ENCODE measurements around the gene ZNF385B. TPM values are rescaled to one million over a fixed set of nuclear protein-coding genes. Genes with fewer than 3 reads are reported as not detected.

The ZNF385B gene
- total RNA-seq, 1 donor, result 1.1 TPM

DNA sequence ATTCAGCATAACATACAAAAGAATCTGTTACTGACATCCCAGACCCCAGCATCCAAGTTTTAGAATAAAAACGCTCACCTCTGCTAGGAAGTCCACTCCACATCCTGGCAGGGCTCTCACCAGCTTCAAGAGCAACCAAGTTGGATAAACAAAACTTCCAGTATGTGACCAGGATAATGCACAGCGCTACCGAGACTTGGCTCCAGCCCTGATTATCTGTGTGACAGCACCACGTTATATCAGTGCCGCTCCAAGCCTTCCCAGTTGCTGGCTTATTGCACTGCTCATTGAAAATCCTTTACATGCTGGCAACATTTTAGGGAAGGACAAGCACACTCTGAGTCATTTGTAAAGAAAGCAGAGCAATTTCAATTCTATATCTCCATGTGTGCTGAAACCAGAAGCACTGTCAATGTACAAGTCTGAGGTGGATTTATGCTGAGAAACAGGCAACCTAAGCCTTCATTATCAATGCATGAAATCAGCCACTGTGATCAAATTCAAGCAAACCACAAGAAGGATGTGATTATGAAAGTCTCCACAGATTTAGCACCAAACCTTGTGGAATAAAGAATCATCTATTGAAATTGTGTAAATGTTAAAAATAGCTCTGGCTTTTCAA is 115.7 kb downstream of the ZNF385B start:
- Histone ChIP-seq H3K27ac (ENCODE audit: low read depth, low read length) (no peak overlapping the region), H3K4me3 (ENCODE audit: insufficient read depth, low read length) (peak overlapping the region; percentile 19), H3K4me1 (ENCODE audit: insufficient read depth, low read length) (peaks cover 8% of the 10 kb centered on the region), H2AFZ (ENCODE audit: low read length) (peak overlapping the region; percentile 53), H3K36me3 (ENCODE audit: insufficient read depth, low read length) (no peaks in the 10 kb centered on the region), H3K9me3 (ENCODE audit: low read depth, low read length) (no peaks in the 10 kb centered on the region), H3K27me3 (ENCODE audit: insufficient read depth, low read length) (no peaks in the 10 kb centered on the region), H3K79me2 (ENCODE audit: insufficient read depth, low read length) (no peaks in the 10 kb centered on the region), H3K4me2 (ENCODE audit: insufficient read depth, low read length) (peak overlapping the region; percentile 25), H4K20me1 (ENCODE audit: insufficient read depth, low read length) (no peaks in the 10 kb centered on the region)
- TF ChIP-seq, protein P1, sequence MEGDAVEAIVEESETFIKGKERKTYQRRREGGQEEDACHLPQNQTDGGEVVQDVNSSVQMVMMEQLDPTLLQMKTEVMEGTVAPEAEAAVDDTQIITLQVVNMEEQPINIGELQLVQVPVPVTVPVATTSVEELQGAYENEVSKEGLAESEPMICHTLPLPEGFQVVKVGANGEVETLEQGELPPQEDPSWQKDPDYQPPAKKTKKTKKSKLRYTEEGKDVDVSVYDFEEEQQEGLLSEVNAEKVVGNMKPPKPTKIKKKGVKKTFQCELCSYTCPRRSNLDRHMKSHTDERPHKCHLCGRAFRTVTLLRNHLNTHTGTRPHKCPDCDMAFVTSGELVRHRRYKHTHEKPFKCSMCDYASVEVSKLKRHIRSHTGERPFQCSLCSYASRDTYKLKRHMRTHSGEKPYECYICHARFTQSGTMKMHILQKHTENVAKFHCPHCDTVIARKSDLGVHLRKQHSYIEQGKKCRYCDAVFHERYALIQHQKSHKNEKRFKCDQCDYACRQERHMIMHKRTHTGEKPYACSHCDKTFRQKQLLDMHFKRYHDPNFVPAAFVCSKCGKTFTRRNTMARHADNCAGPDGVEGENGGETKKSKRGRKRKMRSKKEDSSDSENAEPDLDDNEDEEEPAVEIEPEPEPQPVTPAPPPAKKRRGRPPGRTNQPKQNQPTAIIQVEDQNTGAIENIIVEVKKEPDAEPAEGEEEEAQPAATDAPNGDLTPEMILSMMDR (IDR thresholded peaks at IDR 0.05; ENCODE audit: extremely low read depth, low read depth, low read length), result no peak
- DNase-seq (ENCODE audit: insufficient read length, low spot score, missing footprints), result no peak

DNA sequence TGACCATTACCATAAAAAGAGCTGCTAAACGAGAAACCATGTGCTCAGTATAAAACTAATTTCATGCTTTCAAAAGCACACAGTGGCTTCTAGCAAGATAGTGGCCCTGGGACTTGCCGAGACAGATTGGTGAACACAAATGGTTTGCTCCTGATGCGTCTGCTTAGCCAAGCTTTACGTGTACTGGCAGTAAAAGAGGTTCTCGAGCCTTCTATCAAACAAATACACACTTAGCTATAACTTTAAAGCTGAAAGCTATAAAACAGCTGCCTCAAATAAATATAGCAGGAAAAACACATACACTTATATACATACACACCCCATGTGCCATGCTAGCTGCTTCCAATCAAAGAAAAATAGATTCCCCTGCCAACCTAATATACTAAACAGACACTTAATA is 117.0 kb downstream of the ZNF385B start:
- no peaks in the 10 kb centered on the region for H3K79me2 ChIP-seq (ENCODE audit: insufficient read depth, low read length)
- H3K4me1 ChIP-seq (ENCODE audit: insufficient read depth, low read length), result peaks cover 7% of the 10 kb centered on the region
- no peak overlapping the region for H3K4me3 ChIP-seq (ENCODE audit: insufficient read depth, low read length)
- H4K20me1 ChIP-seq (ENCODE audit: insufficient read depth, low read length), result no peaks in the 10 kb centered on the region
- no peaks in the 10 kb centered on the region for H3K36me3 ChIP-seq (ENCODE audit: insufficient read depth, low read length)
- no peaks in the 10 kb centered on the region for H3K27me3 ChIP-seq (ENCODE audit: insufficient read depth, low read length)
- H3K4me2 ChIP-seq (ENCODE audit: insufficient read depth, low read length), result no peak overlapping the region
- DNase-seq (ENCODE audit: insufficient read length, low spot score, missing footprints), result no peak
- TF ChIP-seq, protein P1 (IDR thresholded peaks at IDR 0.05; ENCODE audit: extremely low read depth, low read depth, low read length), result no peak
- H3K27ac ChIP-seq (ENCODE audit: low read depth, low read length), result no peak overlapping the region
- H2AFZ ChIP-seq (ENCODE audit: low read length), result no peak overlapping the region
- no peaks in the 10 kb centered on the region for H3K9me3 ChIP-seq (ENCODE audit: low read depth, low read length)

DNA sequence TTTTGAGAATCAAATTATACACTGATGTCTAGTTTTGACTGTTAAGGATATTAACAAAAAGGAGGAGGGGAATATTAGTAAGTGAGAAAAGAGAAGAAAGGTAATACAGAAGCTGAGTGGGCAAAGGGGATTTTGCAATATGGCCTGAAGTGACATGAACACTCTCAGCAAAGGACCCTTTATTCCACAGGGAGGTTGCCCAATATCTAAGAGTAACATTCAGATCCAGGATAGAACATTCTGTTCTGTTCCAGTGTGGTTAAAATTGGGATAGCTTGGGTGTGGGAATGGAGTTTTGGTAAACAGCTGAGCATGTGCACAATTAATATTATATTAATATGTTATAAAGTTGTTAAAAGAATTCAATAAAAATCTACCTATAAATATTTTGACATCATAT is 120.1 kb downstream of the ZNF385B start:
- peaks cover 4% of the 10 kb centered on the region for H3K4me1 ChIP-seq (ENCODE audit: insufficient read depth, low read length)
- no peak for DNase-seq (ENCODE audit: insufficient read length, low spot score, missing footprints)
- TF ChIP-seq, protein P1 (IDR thresholded peaks at IDR 0.05; ENCODE audit: extremely low read depth, low read depth, low read length), result no peak

DNA sequence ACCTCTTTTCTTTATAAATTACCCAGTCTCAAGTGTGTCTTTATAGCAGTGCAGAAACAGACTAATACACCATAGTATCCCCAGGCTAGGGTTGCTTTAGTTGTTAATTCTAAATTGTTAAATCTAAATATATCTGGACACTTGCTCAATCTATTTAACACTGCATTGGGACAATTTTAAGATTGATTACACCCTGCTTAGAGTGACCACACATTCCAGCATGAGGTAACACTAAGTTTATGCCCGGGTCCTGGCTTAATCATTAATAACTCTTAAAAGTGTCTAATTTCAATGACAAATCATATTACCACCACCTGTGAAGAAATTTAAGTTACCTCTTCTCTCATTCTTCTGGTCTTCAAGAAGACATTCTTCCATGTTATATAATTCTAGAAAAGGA is 131.4 kb downstream of the ZNF385B start:
- TF ChIP-seq, protein P1 (IDR thresholded peaks at IDR 0.05; ENCODE audit: extremely low read depth, low read depth, low read length), result no peak
- no peaks in the 10 kb centered on the region for H3K79me2 ChIP-seq (ENCODE audit: insufficient read depth, low read length)
- H3K9me3 ChIP-seq (ENCODE audit: low read depth, low read length), result no peaks in the 10 kb centered on the region
- H3K4me2 ChIP-seq (ENCODE audit: insufficient read depth, low read length), result no peak overlapping the region
- no peak overlapping the region for H2AFZ ChIP-seq (ENCODE audit: low read length)
- H3K36me3 ChIP-seq (ENCODE audit: insufficient read depth, low read length), result no peaks in the 10 kb centered on the region
- H4K20me1 ChIP-seq (ENCODE audit: insufficient read depth, low read length), result no peaks in the 10 kb centered on the region
- no peak overlapping the region for H3K4me3 ChIP-seq (ENCODE audit: insufficient read depth, low read length)
- no peak for DNase-seq (ENCODE audit: insufficient read length, low spot score, missing footprints)
- H3K4me1 ChIP-seq (ENCODE audit: insufficient read depth, low read length), result no peaks in the 10 kb centered on the region
- H3K27me3 ChIP-seq (ENCODE audit: insufficient read depth, low read length), result no peaks in the 10 kb centered on the region
- no peak overlapping the region for H3K27ac ChIP-seq (ENCODE audit: low read depth, low read length)

More for the DNA sequence above, 120.1 kb downstream of the ZNF385B start:
- H3K4me3 ChIP-seq (ENCODE audit: insufficient read depth, low read length), result no peak overlapping the region
- H3K27me3 ChIP-seq (ENCODE audit: insufficient read depth, low read length), result no peaks in the 10 kb centered on the region
- H3K79me2 ChIP-seq (ENCODE audit: insufficient read depth, low read length), result no peaks in the 10 kb centered on the region
- H3K4me2 ChIP-seq (ENCODE audit: insufficient read depth, low read length), result no peak overlapping the region
- no peak overlapping the region for H3K27ac ChIP-seq (ENCODE audit: low read depth, low read length)
- H4K20me1 ChIP-seq (ENCODE audit: insufficient read depth, low read length), result no peaks in the 10 kb centered on the region
- no peaks in the 10 kb centered on the region for H3K36me3 ChIP-seq (ENCODE audit: insufficient read depth, low read length)
- H3K9me3 ChIP-seq (ENCODE audit: low read depth, low read length), result no peaks in the 10 kb centered on the region
- H2AFZ ChIP-seq (ENCODE audit: low read length), result no peak overlapping the region

Data from osteoblast (primary cell).